ENCODE measurements around the gene CEACAM16. TPM values are rescaled to one million over a fixed set of nuclear protein-coding genes. Genes with fewer than 3 reads are reported as not detected.
A peak's percentile ranks its signal among the peaks of the same experiment; 100 is the strongest.

The CEACAM16 gene
- polyA plus RNA-seq, 1 donor from 2014 or later, result not detected

DNA sequence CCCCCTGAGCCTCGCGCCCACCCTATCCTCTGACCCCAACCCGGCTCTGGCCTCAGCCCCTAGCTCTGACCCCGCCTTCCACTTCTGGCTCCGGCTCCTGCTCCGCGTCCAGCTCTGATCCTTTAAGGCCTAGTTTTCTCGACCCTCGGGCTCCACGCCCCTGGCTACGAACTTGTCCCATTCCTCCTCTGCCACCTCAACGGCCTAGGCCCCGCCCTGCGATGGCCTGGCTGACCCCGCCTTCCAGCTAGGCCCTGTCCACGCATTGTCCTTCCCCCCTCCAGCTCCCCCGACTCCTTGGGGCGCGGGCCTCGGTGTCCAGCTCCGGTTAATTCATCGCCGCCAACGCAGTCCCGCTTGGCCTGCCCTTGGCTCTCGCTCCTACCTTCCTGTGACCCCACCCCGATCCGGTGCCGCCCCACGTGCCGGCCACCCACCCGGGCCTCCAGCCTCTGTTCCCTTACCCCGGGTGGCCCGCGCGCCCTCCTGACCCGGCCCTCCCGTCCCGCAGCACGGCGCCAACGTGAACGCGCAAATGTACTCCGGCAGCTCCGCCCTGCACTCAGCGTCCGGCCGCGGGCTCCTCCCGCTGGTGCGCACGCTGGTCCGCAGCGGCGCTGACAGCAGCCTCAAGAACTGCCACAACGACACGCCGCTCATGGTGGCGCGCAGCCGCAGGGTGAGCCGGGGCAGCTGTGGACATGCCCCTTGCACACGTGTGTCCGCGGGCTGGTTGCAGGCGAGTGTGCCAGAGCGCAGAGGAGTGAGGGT is 59.0 kb downstream of the CEACAM16 start:
- peak overlapping the region in 2 of 3 donors; percentile 51 to 94 for H3K27ac Mint-ChIP-seq
- H3K36me3 Mint-ChIP-seq, result no peaks in the 10 kb centered on the region
- no peaks in the 10 kb centered on the region for H3K9me3 Mint-ChIP-seq
- peaks cover 9 to 14% (median 11%) of the 10 kb centered on the region in 3 donors for H3K4me1 Mint-ChIP-seq
- no peaks in the 10 kb centered on the region for H3K27me3 Mint-ChIP-seq
- peak overlapping the region in 1 of 4 donors; percentile 29 for H3K4me3 Mint-ChIP-seq

DNA sequence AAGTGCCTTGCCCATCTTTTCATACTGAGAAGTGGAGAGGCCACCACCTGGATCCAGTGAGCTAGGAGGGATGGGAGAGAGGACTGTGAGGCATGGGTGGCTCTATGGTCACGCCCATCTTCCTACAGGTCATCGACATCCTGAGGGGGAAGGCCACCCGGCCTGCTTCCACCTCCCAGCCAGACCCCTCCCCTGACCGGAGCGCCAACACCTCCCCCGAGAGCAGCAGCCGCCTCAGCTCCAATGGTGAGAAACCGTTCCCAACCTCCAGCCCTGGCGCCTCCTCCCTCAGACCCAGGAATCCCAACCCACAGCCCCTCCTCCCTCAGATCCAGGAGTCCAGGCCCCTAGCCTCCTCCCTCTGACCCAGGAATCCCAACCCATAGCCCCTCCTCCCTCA is 59.6 kb downstream of the CEACAM16 start:
- Mint-ChIP-seq H3K9me3 (no peaks in the 10 kb centered on the region), H3K27me3 (no peaks in the 10 kb centered on the region), H3K4me1 (peaks cover 7 to 12% (median 11%) of the 10 kb centered on the region in 3 donors), H3K4me3 (peak overlapping the region in 1 of 4 donors; percentile 29), H3K27ac (peak overlapping the region in 2 of 3 donors; percentile 51 to 94), H3K36me3 (no peaks in the 10 kb centered on the region)

DNA sequence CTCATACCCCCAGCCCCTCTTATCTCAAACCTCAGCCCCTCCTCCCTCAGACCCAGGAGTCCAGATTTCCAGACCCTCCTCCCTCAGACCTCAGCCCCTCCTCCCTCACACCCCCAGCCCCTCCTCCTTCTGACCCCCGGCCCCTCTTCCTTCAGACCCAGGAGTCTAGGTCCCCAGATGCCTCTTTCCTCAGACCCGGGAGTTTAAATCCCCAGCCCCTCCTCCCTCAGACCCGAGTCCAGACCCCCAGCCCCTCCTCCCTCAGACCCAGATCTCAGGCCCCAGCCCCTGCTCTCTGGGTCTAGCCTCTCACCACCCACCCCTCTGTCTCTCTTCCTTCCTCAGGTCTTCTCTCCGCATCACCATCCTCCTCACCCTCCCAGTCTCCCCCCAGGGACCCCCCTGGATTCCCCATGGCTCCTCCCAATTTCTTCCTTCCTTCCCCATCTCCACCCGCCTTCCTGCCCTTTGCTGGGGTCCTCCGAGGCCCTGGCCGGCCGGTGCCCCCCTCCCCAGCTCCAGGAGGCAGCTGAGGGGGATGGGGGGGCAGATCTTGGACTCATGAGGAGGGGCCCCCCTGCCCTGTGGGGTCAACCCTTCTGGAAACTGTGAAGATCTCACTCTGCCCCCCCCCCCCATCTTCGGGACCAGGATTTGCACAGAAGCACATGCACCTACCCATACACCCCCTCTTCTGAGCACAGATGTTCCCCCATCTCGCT is 60.3 kb downstream of the CEACAM16 start:
- no peaks in the 10 kb centered on the region for H3K9me3 Mint-ChIP-seq
- peak overlapping the region in 1 of 4 donors; percentile 30 for H3K4me3 Mint-ChIP-seq
- H3K4me1 Mint-ChIP-seq, result peaks cover 6 to 14% (median 13%) of the 10 kb centered on the region in 3 donors
- H3K27ac Mint-ChIP-seq, result peak overlapping the region in 1 of 3 donors; percentile 82
- H3K36me3 Mint-ChIP-seq, result no peaks in the 10 kb centered on the region
- no peaks in the 10 kb centered on the region for H3K27me3 Mint-ChIP-seq

Other genes starting within 250 kb of the CEACAM16 start
- gene ZNF180, start 198.6 kb upstream of the CEACAM16 start, polyA plus RNA-seq, result 11.0 TPM
- gene CEACAM20, start 169.5 kb upstream of the CEACAM16 start, polyA plus RNA-seq, result not detected
- not detected for gene IGSF23, start 85.6 kb upstream of the CEACAM16 start, polyA plus RNA-seq
- not detected for gene PVR, start 55.2 kb upstream of the CEACAM16 start, polyA plus RNA-seq
- gene CEACAM19, start 27.7 kb upstream of the CEACAM16 start, polyA plus RNA-seq, result not detected
- gene BCL3, start 49.6 kb downstream of the CEACAM16 start, polyA plus RNA-seq, result 12.6 TPM
- gene CBLC, start 78.7 kb downstream of the CEACAM16 start, polyA plus RNA-seq, result not detected
- gene BCAM, start 110.0 kb downstream of the CEACAM16 start, polyA plus RNA-seq, result not detected
- gene NECTIN2, start 147.1 kb downstream of the CEACAM16 start, polyA plus RNA-seq, result not detected
- 42.6 TPM for gene TOMM40, start 192.1 kb downstream of the CEACAM16 start, polyA plus RNA-seq
- not detected for gene APOE, start 206.6 kb downstream of the CEACAM16 start, polyA plus RNA-seq
- not detected for gene APOC1, start 215.5 kb downstream of the CEACAM16 start, polyA plus RNA-seq
- not detected for gene APOC4, start 243.1 kb downstream of the CEACAM16 start, polyA plus RNA-seq
- gene APOC2, start 246.9 kb downstream of the CEACAM16 start, polyA plus RNA-seq, result not detected